HCT116 (cell line): ENCODE measurements around the gene PIGC.

Experiments used
- CEBPB ChIP-seq: IDR thresholded peaks from 2 replicates; pipeline ENCODE4 v1.6.1; 2012; ENCODE audit warnings: low read depth
- EZH2 ChIP-seq: fragments of 200-600 bp; sonication (generic); IDR thresholded peaks from 2 replicates; pipeline ENCODE4 v1.6.1; 2017; ENCODE audit warnings: antibody characterized with exemption, mixed run types
- EZH2phosphoT487 ChIP-seq: fragments of 200-600 bp; IDR thresholded peaks from 2 replicates; pipeline ENCODE4 v1.6.1; 2018; ENCODE audit warnings: antibody characterized with exemption, borderline replicate concordance
- POLR2A ChIP-seq: IDR thresholded peaks from 2 replicates; pipeline ENCODE4 v1.7.0; 2011; ENCODE audit warnings: borderline replicate concordance; ENCODE audit not compliant: insufficient read depth, insufficient read length; ENCODE audit errors: extremely low read depth
- POLR2AphosphoS5 ChIP-seq: IDR thresholded peaks from 2 replicates; pipeline ENCODE4 v1.6.1; 2011; ENCODE audit warnings: mild to moderate bottlenecking, low read depth, low read length, moderate library complexity
- RAD21 ChIP-seq: IDR thresholded peaks from 2 replicates; pipeline ENCODE4 v1.6.1; 2012; ENCODE audit warnings: low read depth, mild to moderate bottlenecking
- YY1 ChIP-seq: IDR thresholded peaks from 2 replicates; pipeline ENCODE4 v1.6.1; 2011; ENCODE audit warnings: low read length, low read depth, moderate library complexity, mild to moderate bottlenecking; ENCODE audit not compliant: insufficient replicate concordance; ENCODE audit errors: extremely low read depth
- ZFX ChIP-seq: fragments of 450-650 bp; IDR thresholded peaks from 2 replicates; pipeline ENCODE4 v1.6.1; 2017
- ZNF274 ChIP-seq: fragments of 200-500 bp; sonication (Bioruptor generic); IDR thresholded peaks from 2 replicates; pipeline ENCODE4 v1.6.1; 2014; ENCODE audit warnings: mild to moderate bottlenecking, low read depth, low read length, inconsistent platforms
- TF ChIP-seq, protein P1 (sequence below), 3 experiments: fragments of 200-600 bp in 1 of 3; sonication (generic) in 1 of 3; IDR thresholded peaks in 2 of 3; conservative IDR thresholded peaks in 1 of 3; 2 replicates each; pipeline ENCODE4 v1.5.1; 2012 to 2017; ENCODE audit warnings: low read depth in 2 of 3, low read length in 2 of 3, antibody characterized with exemption in 1 of 3, borderline replicate concordance in 1 of 3, control low read depth in 1 of 3, mild to moderate bottlenecking in 1 of 3, mixed read lengths in 1 of 3, mixed run types in 1 of 3, moderate library complexity in 1 of 3; ENCODE audit not compliant: insufficient read depth in 1 of 3
- TF ChIP-seq, protein P2 (sequence below): IDR thresholded peaks from 2 replicates; pipeline ENCODE4 v1.6.1; 2012
- TF ChIP-seq, protein P3 (sequence below): IDR thresholded peaks from 2 replicates; pipeline ENCODE4 v1.6.1; 2012; ENCODE audit warnings: low read depth
- TF ChIP-seq, protein P4 (sequence below): IDR thresholded peaks from 2 replicates; pipeline ENCODE4 v1.6.1; 2012

DNA sequence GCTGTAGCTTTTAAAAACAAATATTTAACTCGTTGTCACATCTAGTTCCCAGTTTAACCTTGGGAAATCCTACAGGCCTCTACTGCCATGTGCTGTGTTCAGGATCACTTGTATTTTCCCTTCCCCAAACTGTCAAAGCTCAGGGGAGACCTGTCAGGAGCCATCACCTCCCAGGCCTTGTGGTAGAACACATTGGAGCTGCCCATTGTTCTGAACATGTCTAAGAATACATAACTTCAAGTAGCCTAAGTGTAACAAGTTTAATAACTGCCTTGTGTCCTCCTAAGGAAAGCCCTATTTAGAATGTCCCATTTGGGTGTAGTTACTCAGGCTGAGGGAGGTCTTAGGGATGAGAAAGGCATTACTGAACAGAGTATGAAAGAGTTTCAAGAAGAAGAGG lies 28.6 kb upstream of the PIGC start:
- TF ChIP-seq, protein P1, sequence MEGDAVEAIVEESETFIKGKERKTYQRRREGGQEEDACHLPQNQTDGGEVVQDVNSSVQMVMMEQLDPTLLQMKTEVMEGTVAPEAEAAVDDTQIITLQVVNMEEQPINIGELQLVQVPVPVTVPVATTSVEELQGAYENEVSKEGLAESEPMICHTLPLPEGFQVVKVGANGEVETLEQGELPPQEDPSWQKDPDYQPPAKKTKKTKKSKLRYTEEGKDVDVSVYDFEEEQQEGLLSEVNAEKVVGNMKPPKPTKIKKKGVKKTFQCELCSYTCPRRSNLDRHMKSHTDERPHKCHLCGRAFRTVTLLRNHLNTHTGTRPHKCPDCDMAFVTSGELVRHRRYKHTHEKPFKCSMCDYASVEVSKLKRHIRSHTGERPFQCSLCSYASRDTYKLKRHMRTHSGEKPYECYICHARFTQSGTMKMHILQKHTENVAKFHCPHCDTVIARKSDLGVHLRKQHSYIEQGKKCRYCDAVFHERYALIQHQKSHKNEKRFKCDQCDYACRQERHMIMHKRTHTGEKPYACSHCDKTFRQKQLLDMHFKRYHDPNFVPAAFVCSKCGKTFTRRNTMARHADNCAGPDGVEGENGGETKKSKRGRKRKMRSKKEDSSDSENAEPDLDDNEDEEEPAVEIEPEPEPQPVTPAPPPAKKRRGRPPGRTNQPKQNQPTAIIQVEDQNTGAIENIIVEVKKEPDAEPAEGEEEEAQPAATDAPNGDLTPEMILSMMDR (IDR thresholded peaks at IDR 0.05 in 2 of 3, conservative IDR thresholded peaks at IDR 0.05 in 1 of 3; ENCODE audit: borderline replicate concordance in 1 of 3, insufficient read depth in 1 of 3, low read depth in 2 of 3, low read length in 2 of 3), result no peak
- no peak for TF ChIP-seq EZH2
- no peak for TF ChIP-seq POLR2A
- no peak for TF ChIP-seq POLR2AphosphoS5
- TF ChIP-seq, protein P2, sequence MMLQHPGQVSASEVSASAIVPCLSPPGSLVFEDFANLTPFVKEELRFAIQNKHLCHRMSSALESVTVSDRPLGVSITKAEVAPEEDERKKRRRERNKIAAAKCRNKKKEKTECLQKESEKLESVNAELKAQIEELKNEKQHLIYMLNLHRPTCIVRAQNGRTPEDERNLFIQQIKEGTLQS, result no peak
- TF ChIP-seq RAD21, result no peak
- no peak for TF ChIP-seq ZNF274
- TF ChIP-seq, protein P3, sequence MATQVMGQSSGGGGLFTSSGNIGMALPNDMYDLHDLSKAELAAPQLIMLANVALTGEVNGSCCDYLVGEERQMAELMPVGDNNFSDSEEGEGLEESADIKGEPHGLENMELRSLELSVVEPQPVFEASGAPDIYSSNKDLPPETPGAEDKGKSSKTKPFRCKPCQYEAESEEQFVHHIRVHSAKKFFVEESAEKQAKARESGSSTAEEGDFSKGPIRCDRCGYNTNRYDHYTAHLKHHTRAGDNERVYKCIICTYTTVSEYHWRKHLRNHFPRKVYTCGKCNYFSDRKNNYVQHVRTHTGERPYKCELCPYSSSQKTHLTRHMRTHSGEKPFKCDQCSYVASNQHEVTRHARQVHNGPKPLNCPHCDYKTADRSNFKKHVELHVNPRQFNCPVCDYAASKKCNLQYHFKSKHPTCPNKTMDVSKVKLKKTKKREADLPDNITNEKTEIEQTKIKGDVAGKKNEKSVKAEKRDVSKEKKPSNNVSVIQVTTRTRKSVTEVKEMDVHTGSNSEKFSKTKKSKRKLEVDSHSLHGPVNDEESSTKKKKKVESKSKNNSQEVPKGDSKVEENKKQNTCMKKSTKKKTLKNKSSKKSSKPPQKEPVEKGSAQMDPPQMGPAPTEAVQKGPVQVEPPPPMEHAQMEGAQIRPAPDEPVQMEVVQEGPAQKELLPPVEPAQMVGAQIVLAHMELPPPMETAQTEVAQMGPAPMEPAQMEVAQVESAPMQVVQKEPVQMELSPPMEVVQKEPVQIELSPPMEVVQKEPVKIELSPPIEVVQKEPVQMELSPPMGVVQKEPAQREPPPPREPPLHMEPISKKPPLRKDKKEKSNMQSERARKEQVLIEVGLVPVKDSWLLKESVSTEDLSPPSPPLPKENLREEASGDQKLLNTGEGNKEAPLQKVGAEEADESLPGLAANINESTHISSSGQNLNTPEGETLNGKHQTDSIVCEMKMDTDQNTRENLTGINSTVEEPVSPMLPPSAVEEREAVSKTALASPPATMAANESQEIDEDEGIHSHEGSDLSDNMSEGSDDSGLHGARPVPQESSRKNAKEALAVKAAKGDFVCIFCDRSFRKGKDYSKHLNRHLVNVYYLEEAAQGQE, result 0 out of 2 replicates have a peak, but pooled peaks have one; percentile 5
- TF ChIP-seq YY1, result no peak
- TF ChIP-seq, protein P4, sequence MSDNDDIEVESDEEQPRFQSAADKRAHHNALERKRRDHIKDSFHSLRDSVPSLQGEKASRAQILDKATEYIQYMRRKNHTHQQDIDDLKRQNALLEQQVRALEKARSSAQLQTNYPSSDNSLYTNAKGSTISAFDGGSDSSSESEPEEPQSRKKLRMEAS, result no peak
- no peak for TF ChIP-seq EZH2phosphoT487
- TF ChIP-seq CEBPB, result no peak
- no peak for TF ChIP-seq ZFX
